H1 (cell line): ENCODE results near the gene SLAMF1. TPM values are rescaled to one million over a fixed set of nuclear protein-coding genes. Genes with fewer than 3 reads are reported as not detected.

Source experiments
- ASH2L ChIP-seq: fragments of 200-600, 300-600 bp; sonication (generic); IDR thresholded peaks from one replicate; pipeline ENCODE4 v1.7.1; 2017; ENCODE audit warnings: low read length
- CEBPB ChIP-seq: IDR thresholded peaks from 2 replicates; pipeline ENCODE4 v1.6.1; 2012; ENCODE audit warnings: low read depth, low read length
- CHD7 ChIP-seq: fragments of 300-600 bp; sonication (generic); IDR thresholded peaks from 2 replicates; pipeline ENCODE4 v1.7.1; 2012; ENCODE audit warnings: low read length, moderate library complexity, mild to moderate bottlenecking, inconsistent platforms; ENCODE audit not compliant: insufficient replicate concordance
- NANOG ChIP-seq: IDR thresholded peaks from 2 replicates; pipeline ENCODE4 v1.6.1; 2011; ENCODE audit warnings: low read length, low read depth, mild to moderate bottlenecking, inconsistent platforms; ENCODE audit not compliant: insufficient read depth, poor library complexity, severe bottlenecking
- NRF1 ChIP-seq: IDR thresholded peaks from 2 replicates; pipeline ENCODE4 v1.6.1; 2011; ENCODE audit warnings: mild to moderate bottlenecking, low read depth, low read length, improper control_type of control experiment
- PHF8 ChIP-seq: fragments of 200-600 bp; sonication (generic); conservative IDR thresholded peaks from 2 replicates; pipeline ENCODE4 v1.7.1; 2012; ENCODE audit warnings: low read depth, mild to moderate bottlenecking, inconsistent platforms, low read length, moderate library complexity
- SP1 ChIP-seq: IDR thresholded peaks from 2 replicates; pipeline ENCODE4 v1.6.1; 2011; ENCODE audit warnings: low read depth, low read length
- TBP ChIP-seq: IDR thresholded peaks from 2 replicates; pipeline ENCODE4 v1.6.1; 2011; ENCODE audit warnings: low read depth, low read length, improper control_type of control experiment
- polyA plus RNA-seq, 7 experiments: library from polyadenylated mRNA; depleted of rRNA in 3 of 7; stranded (reverse) in 5 of 7; unstranded in 2 of 7; fragments of >200 nt in 5 of 7; fragments of 200-250 nt in 2 of 7; gene quantifications; 1 replicate in 5 of 7; 2 replicates in 1 of 7; 4 replicates in 1 of 7; pipeline versions ENCODE4 v1.2.1 to v1.2.3, GENCODE V29; 2011 to 2013; ENCODE audit warnings: missing spikeins in 2 of 7, mixed read lengths in 2 of 7
- total RNA-seq: library from RNA; stranded (reverse); fragmentation: NEBNext Ultra II Directional; extraction: Animal tissue kit (Norgen Biotek cat#: 25700); gene quantifications from 2 replicates; pipeline ENCODE4 v1.2.1, GENCODE V29; 2021

The SLAMF1 gene
- total and polyA plus RNA-seq, 2 of the 8 experiments (the other 6 are each of a cell fraction or from before 2014, with no cell fraction given): not detected

- TF ChIP-seq CHD7 (no peak), SP1 (no peak), NANOG (no peak), TBP (no peak), CEBPB (no peak), PHF8 (no peak), ASH2L (no peak), NRF1 (no peak)
Observed at GRCh38 chr1:160623227-160623633, 23.6 kb downstream of the SLAMF1 start (continued).
